ENCODE data around the gene HK1. TPM values are rescaled to one million over a fixed set of nuclear protein-coding genes. Genes with fewer than 3 reads are reported as not detected.

Gene HK1
- total RNA-seq: 104 TPM

GRCh38 chr10:69278446-69278963 is at the start of gene HK1:
HK1 (plus strand) TSS chr10:69278496.

GRCh38 chr10:69416695-69417094 is 138.4 kb downstream of the HK1 start, which contains the start of gene TACR2:
TACR2 (minus strand) TSS chr10:69416918; CDS start chr10:69416323, 595 bp downstream.

GRCh38 chr10:69451209-69451783 is 173.0 kb downstream of the HK1 start, which contains the start of gene TSPAN15:
TSPAN15 (plus strand) TSS chr10:69451465; CDS start chr10:69451595, 130 bp downstream.

Other genes starting within 250 kb of the HK1 start
- 55.0 TPM for gene SRGN, start 190.4 kb upstream of the HK1 start, total RNA-seq
- gene VPS26A, start 154.3 kb upstream of the HK1 start, total RNA-seq: 58.4 TPM
- gene SUPV3L1, start 98.3 kb upstream of the HK1 start, total RNA-seq: 38.6 TPM
- 18.0 TPM for gene HKDC1, start 58.2 kb upstream of the HK1 start, total RNA-seq
- not detected for gene TACR2, start 138.4 kb downstream of the HK1 start, total RNA-seq
- gene TSPAN15, start 173.0 kb downstream of the HK1 start, total RNA-seq: 28.1 TPM

Data from camera-type eye (tissue), 1 donor.